Gastrocnemius medialis (tissue), 4 donors: ENCODE data around the gene EFCAB6.

Experiments used
- POLR2A ChIP-seq, 2 donors: fragments of 450-650 bp; IDR thresholded peaks; one replicate each; pipeline ENCODE4 v1.6.1; 2017; ENCODE audit warnings: antibody characterized with exemption in 2 of 2, mild to moderate bottlenecking in 2 of 2, moderate library complexity in 2 of 2
- TF ChIP-seq, protein P1 (sequence below), 5 experiments: fragments of 450-650 bp in 3 of 5; fragments of 200-600 bp in 2 of 5; sonication (generic) in 2 of 5; IDR thresholded peaks in 4 of 5; conservative IDR thresholded peaks in 1 of 5; 1 replicate in 4 of 5; 2 replicates in 1 of 5; pipeline ENCODE4 v1.5.1; 2016 to 2019; ENCODE audit warnings: antibody characterized with exemption in 5 of 5, mild to moderate bottlenecking in 3 of 5, moderate library complexity in 3 of 5

GRCh38 chr22:43739851-43740379 lies 72.2 kb downstream of the EFCAB6 start:
- TF ChIP-seq, protein P1, sequence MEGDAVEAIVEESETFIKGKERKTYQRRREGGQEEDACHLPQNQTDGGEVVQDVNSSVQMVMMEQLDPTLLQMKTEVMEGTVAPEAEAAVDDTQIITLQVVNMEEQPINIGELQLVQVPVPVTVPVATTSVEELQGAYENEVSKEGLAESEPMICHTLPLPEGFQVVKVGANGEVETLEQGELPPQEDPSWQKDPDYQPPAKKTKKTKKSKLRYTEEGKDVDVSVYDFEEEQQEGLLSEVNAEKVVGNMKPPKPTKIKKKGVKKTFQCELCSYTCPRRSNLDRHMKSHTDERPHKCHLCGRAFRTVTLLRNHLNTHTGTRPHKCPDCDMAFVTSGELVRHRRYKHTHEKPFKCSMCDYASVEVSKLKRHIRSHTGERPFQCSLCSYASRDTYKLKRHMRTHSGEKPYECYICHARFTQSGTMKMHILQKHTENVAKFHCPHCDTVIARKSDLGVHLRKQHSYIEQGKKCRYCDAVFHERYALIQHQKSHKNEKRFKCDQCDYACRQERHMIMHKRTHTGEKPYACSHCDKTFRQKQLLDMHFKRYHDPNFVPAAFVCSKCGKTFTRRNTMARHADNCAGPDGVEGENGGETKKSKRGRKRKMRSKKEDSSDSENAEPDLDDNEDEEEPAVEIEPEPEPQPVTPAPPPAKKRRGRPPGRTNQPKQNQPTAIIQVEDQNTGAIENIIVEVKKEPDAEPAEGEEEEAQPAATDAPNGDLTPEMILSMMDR (IDR thresholded peaks at IDR 0.05 in 4 of 5, conservative IDR thresholded peaks at IDR 0.05 in 1 of 5): no peak
- no peak for TF ChIP-seq POLR2A (IDR thresholded peaks at IDR 0.05)
